ENCODE measurements around the gene FAM13A.

GRCh38 chr4:88940506-88940905 lies 116.5 kb downstream of the FAM13A start:
- no peak for TF ChIP-seq CTCF (conservative IDR thresholded peaks at IDR 0.05; ENCODE audit: low read depth, low read length)
- no peak for TF ChIP-seq CEBPB (IDR thresholded peaks at IDR 0.05; ENCODE audit: low read depth, low read length)
- TF ChIP-seq SMC3 (IDR thresholded peaks at IDR 0.05; ENCODE audit: low read depth, low read length) = no peak
- TF ChIP-seq POLR2A (IDR thresholded peaks at IDR 0.05; ENCODE audit: low read depth, low read length) = no peak
- TF ChIP-seq BHLHE40 (IDR thresholded peaks at IDR 0.05; ENCODE audit: low read depth, low read length) = no peak
- TF ChIP-seq MAFK (IDR thresholded peaks at IDR 0.05; ENCODE audit: low read depth, low read length) = no peak
- no peak for TF ChIP-seq MXI1 (IDR thresholded peaks at IDR 0.05; ENCODE audit: borderline replicate concordance, low read depth, low read length)
- TF ChIP-seq ELK1 (IDR thresholded peaks at IDR 0.05; ENCODE audit: borderline replicate concordance, low read depth, low read length) = no peak
- no peak for TF ChIP-seq FOS (IDR thresholded peaks at IDR 0.05; ENCODE audit: low read depth, low read length)
- no peak for TF ChIP-seq RAD21 (IDR thresholded peaks at IDR 0.05; ENCODE audit: low read length)
- TF ChIP-seq MAZ (IDR thresholded peaks at IDR 0.05; ENCODE audit: borderline replicate concordance, low read depth, low read length) = no peak
- no peak for TF ChIP-seq NFE2L2 (IDR thresholded peaks at IDR 0.05; ENCODE audit: low read depth, low read length)
- TF ChIP-seq RFX5 (IDR thresholded peaks at IDR 0.05; ENCODE audit: low read depth, low read length) = no peak
- no peak for TF ChIP-seq CHD1 (IDR thresholded peaks at IDR 0.05; ENCODE audit: low read depth, low read length)

Measured in IMR-90 (cell line).